Breast epithelium (tissue), 4 donors: ENCODE results near the gene RRAS. TPM values are rescaled to one million over a fixed set of nuclear protein-coding genes. Genes with fewer than 3 reads are reported as not detected.

Source experiments
- DNase-seq, 2 donors: peaks; one replicate each; pipeline ENCODE4 v3.0.0-alpha.2; 2019; ENCODE audit warnings: low spot score in 2 of 2
- H3K27ac ChIP-seq, 2 donors: fragments of 200-600 bp; sonication (generic) in 1 of 2; one replicate each; pipeline ENCODE4 v1.5.1; 2016 to 2019; ENCODE audit warnings: mild to moderate bottlenecking in 1 of 2
- H3K27me3 ChIP-seq, 2 donors: fragments of 200-600 bp; sonication (generic) in 1 of 2; one replicate each; pipeline versions ENCODE4 v1.5.1 to v1.6.0; 2017 to 2019; ENCODE audit warnings: control low read depth in 1 of 2, mild to moderate bottlenecking in 1 of 2
- H3K36me3 ChIP-seq: fragments of 200-600 bp; one replicate; pipeline ENCODE4 v1.5.1; 2019
- H3K4me1 ChIP-seq, 2 donors: fragments of 200-600 bp; sonication (generic); one replicate each; pipeline ENCODE4 v1.5.1; 2016 to 2019; ENCODE audit warnings: control low read depth in 1 of 2
- H3K4me3 ChIP-seq, 3 donors: fragments of 200-600 bp; sonication (generic); 1 replicate in 2 of 3; 2 replicates in 1 of 3; pipeline ENCODE4 v1.5.1; 2016 to 2019; ENCODE audit warnings: mild to moderate bottlenecking in 3 of 3, moderate library complexity in 2 of 3
- H3K9me3 ChIP-seq, 2 donors: fragments of 200-600 bp; sonication (generic) in 1 of 2; one replicate each; pipeline ENCODE4 v1.5.1; 2016 to 2019; ENCODE audit warnings: control low read depth in 1 of 2
- POLR2A ChIP-seq: fragments of 450-650 bp; IDR thresholded peaks from one replicate; pipeline ENCODE4 v1.6.1; 2016; ENCODE audit warnings: antibody characterized with exemption, mild to moderate bottlenecking, moderate library complexity
- POLR2AphosphoS5 ChIP-seq, 3 donors: sonication (generic); formaldehyde crosslinking; IDR thresholded peaks; one replicate each; pipeline ENCODE4 v1.6.1; 2017; ENCODE audit warnings: antibody characterized with exemption in 3 of 3
- intact Hi-C: fragments of 100-400 bp; cut with DNase I; formaldehyde crosslinking; loops from one replicate; pipeline ENCODE4 v1.15.1; 2023; ENCODE audit warnings: low total_unique reads
- total RNA-seq, 3 donors: library from RNA; depleted of rRNA; stranded (reverse); fragments of >200 nt; gene quantifications; one replicate each; pipeline ENCODE4 v1.1.0, GENCODE V29; 2016
- TF ChIP-seq, protein P1 (sequence below), 3 donors: fragments of 450-650 bp; IDR thresholded peaks; one replicate each; pipeline ENCODE4 v1.5.1; 2016 to 2017; ENCODE audit warnings: antibody characterized with exemption in 3 of 3, mild to moderate bottlenecking in 3 of 3, moderate library complexity in 3 of 3

Gene RRAS
- total RNA-seq = 100 to 1,000 TPM in 1 of 3 donors, 10 to 100 TPM in 2; 34.8 to 114 (median 41.0) TPM

DNA sequence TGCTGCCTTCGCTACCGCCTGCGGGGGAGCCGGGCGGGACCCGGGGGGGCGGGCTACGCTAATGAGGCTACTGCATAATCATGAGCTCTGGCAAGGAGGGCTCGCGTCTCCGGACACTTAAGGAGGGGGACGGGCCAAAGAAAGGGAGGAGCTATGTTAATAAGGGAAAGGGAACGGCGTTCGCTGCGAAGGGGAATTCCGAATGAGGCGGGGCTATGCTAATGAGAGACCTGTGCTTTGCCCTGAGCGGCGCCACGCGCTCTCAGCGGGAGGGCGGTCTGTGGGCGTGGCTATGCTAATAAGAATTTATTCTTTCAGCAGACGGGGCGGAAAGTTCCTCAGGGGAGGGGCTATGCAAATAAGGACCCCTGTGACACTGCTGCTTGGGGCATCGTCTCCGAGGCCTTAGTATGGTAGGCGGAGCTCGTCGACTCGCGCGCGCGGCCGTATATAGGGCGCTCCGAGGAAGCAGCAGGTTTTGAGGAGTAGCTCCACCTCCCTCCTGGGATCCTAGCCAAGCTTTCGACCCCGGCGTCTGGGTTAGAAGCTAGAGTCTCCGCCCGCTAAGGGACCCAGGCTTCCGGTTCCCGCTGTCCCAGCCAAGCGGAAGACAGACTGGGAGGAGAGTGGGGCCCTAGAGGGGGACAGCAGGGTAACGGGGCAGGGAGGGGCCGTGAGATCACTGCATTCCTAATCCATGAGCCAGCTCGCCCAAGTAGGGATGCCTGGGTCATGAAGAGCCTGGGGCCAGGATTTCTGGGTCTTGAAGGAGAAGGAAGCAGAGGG lies at the start of gene RRAS:
Gene RRAS, minus strand, starts transcription at position 31 of the 786 bp plus-strand sequence. CDS start 45 bp downstream, outside the sequence.
- intact Hi-C loops = no loop called here
- Histone ChIP-seq H3K9me3 (no peaks in the 10 kb centered on the region), H3K4me1 (peaks cover 5 to 23% of the 10 kb centered on the region in 2 donors)

DNA sequence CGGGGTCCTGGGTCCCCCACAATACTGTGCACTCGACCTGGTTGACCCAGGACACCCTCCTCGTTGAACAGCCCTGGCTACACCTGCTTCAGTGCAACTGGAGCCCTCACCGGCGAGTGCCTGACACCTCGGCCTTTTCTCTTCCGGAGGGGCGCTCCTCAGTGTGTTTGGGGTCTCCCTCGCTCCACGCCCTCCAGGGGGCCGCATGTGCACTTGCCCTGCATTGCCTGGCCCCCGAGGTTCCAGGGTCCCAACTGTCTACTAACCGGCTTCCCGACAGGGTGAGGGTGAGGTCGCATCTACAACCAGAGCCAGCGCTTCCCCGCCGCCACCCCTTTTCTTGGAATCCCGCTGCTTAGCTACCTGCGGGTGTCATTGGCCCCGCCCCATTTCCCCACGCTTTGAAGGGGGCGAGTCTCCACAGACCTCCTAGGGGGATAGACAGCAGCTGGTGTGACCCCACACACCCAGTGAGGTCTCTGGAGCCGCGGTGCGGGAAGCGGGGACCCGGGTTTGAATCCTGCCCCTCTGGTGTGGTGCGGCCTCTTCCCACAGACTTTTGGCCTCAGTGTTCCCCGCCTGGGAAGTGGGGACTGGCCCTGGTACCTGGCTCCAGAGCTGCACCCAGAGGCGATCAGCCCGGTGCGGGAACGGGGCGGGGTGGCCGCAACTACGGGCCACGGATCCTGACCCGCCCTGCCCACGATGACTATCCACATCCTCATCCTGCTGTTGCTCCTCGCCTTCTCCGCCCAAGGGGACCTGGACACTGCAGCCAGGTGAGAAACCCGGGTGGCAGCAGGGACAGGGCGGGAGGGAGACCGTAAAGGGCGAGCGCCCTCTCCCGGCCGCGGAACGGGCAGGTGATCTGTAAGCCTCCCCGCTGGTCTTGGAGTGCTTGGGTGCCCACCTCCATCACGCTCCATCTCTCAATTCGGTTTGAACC lies 49.5 kb upstream of the RRAS start, which contains the start of gene ADM5:
Gene ADM5, plus strand, starts transcription at position 462 of the 946 bp plus-strand sequence. Its CDS starts 244 bp downstream, at position 706.
- no peaks in the 10 kb centered on the region for H3K36me3 ChIP-seq
- intact Hi-C loops = no loop called here
- H3K4me1 ChIP-seq = peaks cover 0 to 6% of the 10 kb centered on the region in 2 donors
- H3K4me3 ChIP-seq = peak within 1 kb of the TSS; percentile 46 to 75 (median 58)
- no peak for TF ChIP-seq POLR2A
- TF ChIP-seq, protein P1, sequence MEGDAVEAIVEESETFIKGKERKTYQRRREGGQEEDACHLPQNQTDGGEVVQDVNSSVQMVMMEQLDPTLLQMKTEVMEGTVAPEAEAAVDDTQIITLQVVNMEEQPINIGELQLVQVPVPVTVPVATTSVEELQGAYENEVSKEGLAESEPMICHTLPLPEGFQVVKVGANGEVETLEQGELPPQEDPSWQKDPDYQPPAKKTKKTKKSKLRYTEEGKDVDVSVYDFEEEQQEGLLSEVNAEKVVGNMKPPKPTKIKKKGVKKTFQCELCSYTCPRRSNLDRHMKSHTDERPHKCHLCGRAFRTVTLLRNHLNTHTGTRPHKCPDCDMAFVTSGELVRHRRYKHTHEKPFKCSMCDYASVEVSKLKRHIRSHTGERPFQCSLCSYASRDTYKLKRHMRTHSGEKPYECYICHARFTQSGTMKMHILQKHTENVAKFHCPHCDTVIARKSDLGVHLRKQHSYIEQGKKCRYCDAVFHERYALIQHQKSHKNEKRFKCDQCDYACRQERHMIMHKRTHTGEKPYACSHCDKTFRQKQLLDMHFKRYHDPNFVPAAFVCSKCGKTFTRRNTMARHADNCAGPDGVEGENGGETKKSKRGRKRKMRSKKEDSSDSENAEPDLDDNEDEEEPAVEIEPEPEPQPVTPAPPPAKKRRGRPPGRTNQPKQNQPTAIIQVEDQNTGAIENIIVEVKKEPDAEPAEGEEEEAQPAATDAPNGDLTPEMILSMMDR (IDR thresholded peaks at IDR 0.05) = peak in 1 of 3 donors; percentile 31
- H3K27ac ChIP-seq = peak within 1 kb of the TSS; percentile 70 to 76
- no peaks in the 10 kb centered on the region for H3K27me3 ChIP-seq
- DNase-seq = peak; percentile 50 to 72
- H3K9me3 ChIP-seq = no peaks in the 10 kb centered on the region

More for the DNA sequence above, at the start of gene RRAS:
- Histone ChIP-seq H3K27me3 (no peaks in the 10 kb centered on the region), H3K27ac (peak within 1 kb of the TSS; percentile 99 to 100), H3K36me3 (no peaks in the 10 kb centered on the region), H3K4me3 (peak within 1 kb of the TSS; percentile 97 to 99 (median 98))
- peak; percentile 99 to 100 for DNase-seq
- peak; percentile 94 to 96 (median 94) for TF ChIP-seq POLR2AphosphoS5 (IDR thresholded peaks at IDR 0.05)
- TF ChIP-seq, protein P1 (IDR thresholded peaks at IDR 0.05) = peak in 1 of 3 donors; percentile 32
- peak; percentile 78 for TF ChIP-seq POLR2A

DNA sequence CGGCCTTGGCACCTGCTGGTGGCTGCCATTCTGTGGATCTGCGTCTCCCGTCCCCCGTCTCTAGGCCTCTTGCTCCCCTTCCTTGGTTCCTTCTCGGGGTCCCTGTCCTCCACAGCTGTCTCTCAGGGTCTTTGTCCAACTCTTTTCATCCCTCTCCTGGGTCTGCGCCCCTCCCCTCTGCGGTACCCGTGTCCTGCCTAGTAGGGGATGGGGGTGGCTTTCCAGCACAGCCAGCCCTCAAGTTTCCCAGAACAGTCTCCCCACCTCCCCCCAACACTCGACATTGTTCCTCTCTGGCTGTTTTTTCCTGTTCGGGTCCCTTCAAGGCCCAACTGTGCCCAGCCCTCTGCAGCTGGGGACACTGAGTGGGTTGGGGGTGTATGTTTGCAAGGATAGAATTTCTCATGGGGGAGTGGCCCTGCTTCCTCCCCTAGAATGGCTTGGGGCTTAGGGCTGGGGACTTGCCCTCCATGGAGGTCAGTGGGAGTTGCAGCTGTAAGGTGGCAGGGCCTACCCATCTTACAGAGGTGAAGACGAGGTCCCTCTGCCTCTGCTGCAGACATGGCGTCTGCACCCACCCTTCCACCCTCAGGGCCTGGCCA lies 48.7 kb upstream of the RRAS start:
- H3K36me3 ChIP-seq = no peaks in the 10 kb centered on the region
- H3K9me3 ChIP-seq = no peaks in the 10 kb centered on the region
- H3K4me1 ChIP-seq = peaks cover 0 to 6% of the 10 kb centered on the region in 2 donors
- intact Hi-C loops = no loop called here
- peak overlapping the region in 1 of 2 donors; percentile 20 for H3K27ac ChIP-seq
- H3K27me3 ChIP-seq = no peaks in the 10 kb centered on the region
- DNase-seq = no peak
- TF ChIP-seq POLR2A = no peak
- TF ChIP-seq POLR2AphosphoS5 (IDR thresholded peaks at IDR 0.05) = no peak
- TF ChIP-seq, protein P1 (IDR thresholded peaks at IDR 0.05) = no peak
- H3K4me3 ChIP-seq = peak overlapping the region in 2 of 3 donors; percentile 46 to 58

DNA sequence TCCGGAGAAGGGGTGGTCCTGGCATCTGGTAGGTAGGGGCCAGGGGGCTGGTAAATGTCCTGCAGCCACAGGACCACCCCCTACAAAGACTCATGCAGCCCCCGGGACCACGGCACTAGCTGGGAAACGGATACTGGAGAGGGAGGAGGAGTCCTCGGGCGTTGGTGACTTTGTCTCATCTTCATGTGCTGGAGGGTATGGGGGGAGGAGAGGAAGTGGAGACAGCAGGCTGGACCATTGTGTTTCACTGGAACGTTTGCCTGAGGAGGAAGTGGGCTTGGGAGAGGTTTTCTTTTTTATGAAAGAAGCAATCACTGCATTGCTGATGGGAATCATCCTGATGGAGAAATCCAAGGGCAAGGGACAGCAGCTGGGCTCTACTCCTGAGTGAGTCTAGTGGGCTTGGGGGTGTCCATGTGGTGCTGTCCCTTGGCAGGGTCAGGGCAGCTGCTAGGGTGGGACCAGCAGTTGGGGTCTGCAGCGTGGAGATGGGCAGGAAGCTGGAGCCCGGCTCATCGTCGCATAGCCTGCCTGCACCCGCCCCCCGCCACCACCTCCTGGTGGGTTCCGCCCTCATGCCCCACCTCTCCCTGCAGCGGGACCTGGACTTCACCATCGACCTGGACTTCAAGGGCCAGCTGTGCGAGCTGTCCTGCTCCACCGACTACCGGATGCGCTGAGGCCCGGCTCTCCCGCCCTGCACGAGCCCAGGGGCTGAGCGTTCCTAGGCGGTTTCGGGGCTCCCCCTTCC lies 47.8 kb upstream of the RRAS start:
- peak overlapping the region in 1 of 3 donors; percentile 4 for H3K4me3 ChIP-seq
- H3K27me3 ChIP-seq = no peaks in the 10 kb centered on the region
- no peaks in the 10 kb centered on the region for H3K36me3 ChIP-seq
- no peak for DNase-seq
- TF ChIP-seq POLR2A = no peak
- TF ChIP-seq POLR2AphosphoS5 (IDR thresholded peaks at IDR 0.05) = no peak
- TF ChIP-seq, protein P1 (IDR thresholded peaks at IDR 0.05) = no peak
- intact Hi-C loops = no loop called here
- H3K9me3 ChIP-seq = no peaks in the 10 kb centered on the region
- H3K4me1 ChIP-seq = peaks cover 0 to 6% of the 10 kb centered on the region in 2 donors
- H3K27ac ChIP-seq = peak overlapping the region in 1 of 2 donors; percentile 20
